ENCODE data around the gene GALNTL6. TPM values are rescaled to one million over a fixed set of nuclear protein-coding genes. Genes with fewer than 3 reads are reported as not detected.

The GALNTL6 gene
- total and polyA plus RNA-seq, 2 experiments from 2014 or later: 0.38 to 0.40 TPM

DNA sequence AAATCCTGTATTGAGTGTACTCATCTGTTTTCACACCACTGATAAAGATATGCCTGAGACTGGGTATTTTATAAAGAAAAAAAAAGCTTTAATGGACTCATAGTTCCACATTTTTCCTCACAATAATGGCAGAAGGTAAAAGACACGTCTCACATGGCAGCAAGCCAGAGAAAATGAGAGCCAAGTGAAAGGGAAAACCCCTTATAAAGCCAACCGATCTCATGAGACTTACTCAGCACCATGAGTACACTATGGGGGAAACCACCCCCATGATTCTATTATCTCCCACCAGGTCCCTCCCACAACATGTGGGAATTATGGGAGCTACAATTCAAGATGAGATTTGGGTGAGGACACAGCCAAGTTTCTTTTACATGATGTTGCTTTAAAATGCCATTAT is 171.9 kb downstream of the GALNTL6 start:
- TF ChIP-seq, protein P1, sequence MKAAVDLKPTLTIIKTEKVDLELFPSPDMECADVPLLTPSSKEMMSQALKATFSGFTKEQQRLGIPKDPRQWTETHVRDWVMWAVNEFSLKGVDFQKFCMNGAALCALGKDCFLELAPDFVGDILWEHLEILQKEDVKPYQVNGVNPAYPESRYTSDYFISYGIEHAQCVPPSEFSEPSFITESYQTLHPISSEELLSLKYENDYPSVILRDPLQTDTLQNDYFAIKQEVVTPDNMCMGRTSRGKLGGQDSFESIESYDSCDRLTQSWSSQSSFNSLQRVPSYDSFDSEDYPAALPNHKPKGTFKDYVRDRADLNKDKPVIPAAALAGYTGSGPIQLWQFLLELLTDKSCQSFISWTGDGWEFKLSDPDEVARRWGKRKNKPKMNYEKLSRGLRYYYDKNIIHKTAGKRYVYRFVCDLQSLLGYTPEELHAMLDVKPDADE (IDR thresholded peaks at IDR 0.05): no peak
- TF ChIP-seq, protein P2, sequence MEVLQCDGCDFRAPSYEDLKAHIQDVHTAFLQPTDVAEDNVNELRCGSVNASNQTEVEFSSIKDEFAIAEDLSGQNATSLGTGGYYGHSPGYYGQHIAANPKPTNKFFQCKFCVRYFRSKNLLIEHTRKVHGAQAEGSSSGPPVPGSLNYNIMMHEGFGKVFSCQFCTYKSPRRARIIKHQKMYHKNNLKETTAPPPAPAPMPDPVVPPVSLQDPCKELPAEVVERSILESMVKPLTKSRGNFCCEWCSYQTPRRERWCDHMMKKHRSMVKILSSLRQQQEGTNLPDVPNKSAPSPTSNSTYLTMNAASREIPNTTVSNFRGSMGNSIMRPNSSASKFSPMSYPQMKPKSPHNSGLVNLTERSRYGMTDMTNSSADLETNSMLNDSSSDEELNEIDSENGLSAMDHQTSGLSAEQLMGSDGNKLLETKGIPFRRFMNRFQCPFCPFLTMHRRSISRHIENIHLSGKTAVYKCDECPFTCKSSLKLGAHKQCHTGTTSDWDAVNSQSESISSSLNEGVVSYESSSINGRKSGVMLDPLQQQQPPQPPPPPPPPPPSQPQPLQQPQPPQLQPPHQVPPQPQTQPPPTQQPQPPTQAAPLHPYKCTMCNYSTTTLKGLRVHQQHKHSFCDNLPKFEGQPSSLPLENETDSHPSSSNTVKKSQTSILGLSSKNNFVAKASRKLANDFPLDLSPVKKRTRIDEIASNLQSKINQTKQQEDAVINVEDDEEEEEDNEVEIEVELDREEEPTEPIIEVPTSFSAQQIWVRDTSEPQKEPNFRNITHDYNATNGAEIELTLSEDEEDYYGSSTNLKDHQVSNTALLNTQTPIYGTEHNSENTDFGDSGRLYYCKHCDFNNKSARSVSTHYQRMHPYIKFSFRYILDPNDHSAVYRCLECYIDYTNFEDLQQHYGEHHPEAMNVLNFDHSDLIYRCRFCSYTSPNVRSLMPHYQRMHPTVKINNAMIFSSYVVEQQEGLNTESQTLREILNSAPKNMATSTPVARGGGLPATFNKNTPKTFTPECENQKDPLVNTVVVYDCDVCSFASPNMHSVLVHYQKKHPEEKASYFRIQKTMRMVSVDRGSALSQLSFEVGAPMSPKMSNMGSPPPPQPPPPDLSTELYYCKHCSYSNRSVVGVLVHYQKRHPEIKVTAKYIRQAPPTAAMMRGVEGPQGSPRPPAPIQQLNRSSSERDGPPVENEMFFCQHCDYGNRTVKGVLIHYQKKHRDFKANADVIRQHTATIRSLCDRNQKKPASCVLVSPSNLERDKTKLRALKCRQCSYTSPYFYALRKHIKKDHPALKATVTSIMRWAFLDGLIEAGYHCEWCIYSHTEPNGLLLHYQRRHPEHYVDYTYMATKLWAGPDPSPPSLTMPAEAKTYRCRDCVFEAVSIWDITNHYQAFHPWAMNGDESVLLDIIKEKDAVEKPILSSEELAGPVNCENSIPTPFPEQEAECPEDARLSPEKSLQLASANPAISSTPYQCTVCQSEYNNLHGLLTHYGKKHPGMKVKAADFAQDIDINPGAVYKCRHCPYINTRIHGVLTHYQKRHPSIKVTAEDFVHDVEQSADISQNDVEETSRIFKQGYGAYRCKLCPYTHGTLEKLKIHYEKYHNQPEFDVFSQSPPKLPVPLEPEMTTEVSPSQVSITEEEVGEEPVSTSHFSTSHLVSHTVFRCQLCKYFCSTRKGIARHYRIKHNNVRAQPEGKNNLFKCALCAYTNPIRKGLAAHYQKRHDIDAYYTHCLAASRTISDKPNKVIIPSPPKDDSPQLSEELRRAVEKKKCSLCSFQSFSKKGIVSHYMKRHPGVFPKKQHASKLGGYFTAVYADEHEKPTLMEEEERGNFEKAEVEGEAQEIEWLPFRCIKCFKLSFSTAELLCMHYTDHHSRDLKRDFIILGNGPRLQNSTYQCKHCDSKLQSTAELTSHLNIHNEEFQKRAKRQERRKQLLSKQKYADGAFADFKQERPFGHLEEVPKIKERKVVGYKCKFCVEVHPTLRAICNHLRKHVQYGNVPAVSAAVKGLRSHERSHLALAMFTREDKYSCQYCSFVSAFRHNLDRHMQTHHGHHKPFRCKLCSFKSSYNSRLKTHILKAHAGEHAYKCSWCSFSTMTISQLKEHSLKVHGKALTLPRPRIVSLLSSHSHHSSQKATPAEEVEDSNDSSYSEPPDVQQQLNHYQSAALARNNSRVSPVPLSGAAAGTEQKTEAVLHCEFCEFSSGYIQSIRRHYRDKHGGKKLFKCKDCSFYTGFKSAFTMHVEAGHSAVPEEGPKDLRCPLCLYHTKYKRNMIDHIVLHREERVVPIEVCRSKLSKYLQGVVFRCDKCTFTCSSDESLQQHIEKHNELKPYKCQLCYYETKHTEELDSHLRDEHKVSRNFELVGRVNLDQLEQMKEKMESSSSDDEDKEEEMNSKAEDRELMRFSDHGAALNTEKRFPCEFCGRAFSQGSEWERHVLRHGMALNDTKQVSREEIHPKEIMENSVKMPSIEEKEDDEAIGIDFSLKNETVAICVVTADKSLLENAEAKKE (CRISPR knock-in tag; IDR thresholded peaks at IDR 0.05): no peak
- TF ChIP-seq NANOG (IDR thresholded peaks at IDR 0.05; ENCODE audit: borderline replicate concordance) (no peak), ZNF331 (CRISPR knock-in tag; IDR thresholded peaks at IDR 0.05; ENCODE audit: low read depth) (no peak), ZNF114 (CRISPR knock-in tag; IDR thresholded peaks at IDR 0.05) (no peak), POLR2AphosphoS5 (IDR thresholded peaks at IDR 0.05; ENCODE audit: low read depth) (no peak), CREB1 (CRISPR knock-in tag; IDR thresholded peaks at IDR 0.05; ENCODE audit: low read depth) (no peak), JUNB (IDR thresholded peaks at IDR 0.05; ENCODE audit: unreplicated experiment) (no peak), STAT1 (IDR thresholded peaks at IDR 0.05; ENCODE audit: unreplicated experiment) (no peak), EZH2 (IDR thresholded peaks at IDR 0.05; ENCODE audit: low read depth, unreplicated experiment) (no peak), EZH2phosphoT487 (IDR thresholded peaks at IDR 0.05; ENCODE audit: unreplicated experiment) (no peak)
- TF ChIP-seq, protein P3, sequence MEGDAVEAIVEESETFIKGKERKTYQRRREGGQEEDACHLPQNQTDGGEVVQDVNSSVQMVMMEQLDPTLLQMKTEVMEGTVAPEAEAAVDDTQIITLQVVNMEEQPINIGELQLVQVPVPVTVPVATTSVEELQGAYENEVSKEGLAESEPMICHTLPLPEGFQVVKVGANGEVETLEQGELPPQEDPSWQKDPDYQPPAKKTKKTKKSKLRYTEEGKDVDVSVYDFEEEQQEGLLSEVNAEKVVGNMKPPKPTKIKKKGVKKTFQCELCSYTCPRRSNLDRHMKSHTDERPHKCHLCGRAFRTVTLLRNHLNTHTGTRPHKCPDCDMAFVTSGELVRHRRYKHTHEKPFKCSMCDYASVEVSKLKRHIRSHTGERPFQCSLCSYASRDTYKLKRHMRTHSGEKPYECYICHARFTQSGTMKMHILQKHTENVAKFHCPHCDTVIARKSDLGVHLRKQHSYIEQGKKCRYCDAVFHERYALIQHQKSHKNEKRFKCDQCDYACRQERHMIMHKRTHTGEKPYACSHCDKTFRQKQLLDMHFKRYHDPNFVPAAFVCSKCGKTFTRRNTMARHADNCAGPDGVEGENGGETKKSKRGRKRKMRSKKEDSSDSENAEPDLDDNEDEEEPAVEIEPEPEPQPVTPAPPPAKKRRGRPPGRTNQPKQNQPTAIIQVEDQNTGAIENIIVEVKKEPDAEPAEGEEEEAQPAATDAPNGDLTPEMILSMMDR (conservative IDR thresholded peaks at IDR 0.05; ENCODE audit: low read depth in 2 of 2): no peak
- TF ChIP-seq, protein P4, sequence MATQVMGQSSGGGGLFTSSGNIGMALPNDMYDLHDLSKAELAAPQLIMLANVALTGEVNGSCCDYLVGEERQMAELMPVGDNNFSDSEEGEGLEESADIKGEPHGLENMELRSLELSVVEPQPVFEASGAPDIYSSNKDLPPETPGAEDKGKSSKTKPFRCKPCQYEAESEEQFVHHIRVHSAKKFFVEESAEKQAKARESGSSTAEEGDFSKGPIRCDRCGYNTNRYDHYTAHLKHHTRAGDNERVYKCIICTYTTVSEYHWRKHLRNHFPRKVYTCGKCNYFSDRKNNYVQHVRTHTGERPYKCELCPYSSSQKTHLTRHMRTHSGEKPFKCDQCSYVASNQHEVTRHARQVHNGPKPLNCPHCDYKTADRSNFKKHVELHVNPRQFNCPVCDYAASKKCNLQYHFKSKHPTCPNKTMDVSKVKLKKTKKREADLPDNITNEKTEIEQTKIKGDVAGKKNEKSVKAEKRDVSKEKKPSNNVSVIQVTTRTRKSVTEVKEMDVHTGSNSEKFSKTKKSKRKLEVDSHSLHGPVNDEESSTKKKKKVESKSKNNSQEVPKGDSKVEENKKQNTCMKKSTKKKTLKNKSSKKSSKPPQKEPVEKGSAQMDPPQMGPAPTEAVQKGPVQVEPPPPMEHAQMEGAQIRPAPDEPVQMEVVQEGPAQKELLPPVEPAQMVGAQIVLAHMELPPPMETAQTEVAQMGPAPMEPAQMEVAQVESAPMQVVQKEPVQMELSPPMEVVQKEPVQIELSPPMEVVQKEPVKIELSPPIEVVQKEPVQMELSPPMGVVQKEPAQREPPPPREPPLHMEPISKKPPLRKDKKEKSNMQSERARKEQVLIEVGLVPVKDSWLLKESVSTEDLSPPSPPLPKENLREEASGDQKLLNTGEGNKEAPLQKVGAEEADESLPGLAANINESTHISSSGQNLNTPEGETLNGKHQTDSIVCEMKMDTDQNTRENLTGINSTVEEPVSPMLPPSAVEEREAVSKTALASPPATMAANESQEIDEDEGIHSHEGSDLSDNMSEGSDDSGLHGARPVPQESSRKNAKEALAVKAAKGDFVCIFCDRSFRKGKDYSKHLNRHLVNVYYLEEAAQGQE (IDR thresholded peaks at IDR 0.05; ENCODE audit: unreplicated experiment): no peak
- Histone ChIP-seq H3F3A (replicated peaks; ENCODE audit: low read depth) (no peaks in the 10 kb centered on the region; the same call in 1 of the 2 replicates), H3K79me2 (replicated peaks; ENCODE audit: insufficient read depth) (no peaks in the 10 kb centered on the region), H3K9me2 (ENCODE audit: insufficient read depth) (peaks cover 10% of the 10 kb centered on the region; the same call in 1 of the 2 replicates), H3K4me3 (no peak overlapping the region), H2AFZ (no peak overlapping the region), H3K4me1 (ENCODE audit: insufficient read depth) (peaks cover 9% of the 10 kb centered on the region), H4K20me1 (replicated peaks; ENCODE audit: insufficient read depth) (no peaks in the 10 kb centered on the region), H3K27me3 (ENCODE audit: insufficient read depth) (no peaks in the 10 kb centered on the region), H3K4me2 (no peak overlapping the region), H3K27ac (ENCODE audit: low read depth) (no peak overlapping the region), H3K36me3 (ENCODE audit: insufficient read depth) (no peaks in the 10 kb centered on the region)
- no peak overlapping the region for H3K4me3 Mint-ChIP-seq
- no peak for DNase-seq (ENCODE audit: low spot score)
- H3K27ac Mint-ChIP-seq: no peak overlapping the region
- no peaks in the 10 kb centered on the region for H3K27me3 Mint-ChIP-seq (ENCODE audit: insufficient read depth, low read depth, poor library complexity)
- no peaks in the 10 kb centered on the region for H3K9me3 Mint-ChIP-seq
- peaks cover 18% of the 10 kb centered on the region for H3K4me1 Mint-ChIP-seq
- no peak for ATAC-seq
- peaks cover 3% of the 10 kb centered on the region; the same call in 1 of the 3 replicates for H3K36me3 Mint-ChIP-seq (ENCODE audit: low read depth)
